Lower leg skin (tissue), 3 donors: Measurements from ENCODE around the gene APBA1.

Experiments
- POLR2A ChIP-seq, 2 donors: fragments of 450-650 bp; IDR thresholded peaks; one replicate each; pipeline ENCODE4 v1.6.1; 2016 to 2017; ENCODE audit warnings: antibody characterized with exemption in 2 of 2, mild to moderate bottlenecking in 1 of 2, moderate library complexity in 1 of 2
- TF ChIP-seq, protein P1 (sequence below), 3 donors: fragments of 450-650 bp; IDR thresholded peaks; one replicate each; pipeline ENCODE4 v1.5.1; 2016; ENCODE audit warnings: antibody characterized with exemption in 3 of 3, mild to moderate bottlenecking in 3 of 3, moderate library complexity in 2 of 3

DNA sequence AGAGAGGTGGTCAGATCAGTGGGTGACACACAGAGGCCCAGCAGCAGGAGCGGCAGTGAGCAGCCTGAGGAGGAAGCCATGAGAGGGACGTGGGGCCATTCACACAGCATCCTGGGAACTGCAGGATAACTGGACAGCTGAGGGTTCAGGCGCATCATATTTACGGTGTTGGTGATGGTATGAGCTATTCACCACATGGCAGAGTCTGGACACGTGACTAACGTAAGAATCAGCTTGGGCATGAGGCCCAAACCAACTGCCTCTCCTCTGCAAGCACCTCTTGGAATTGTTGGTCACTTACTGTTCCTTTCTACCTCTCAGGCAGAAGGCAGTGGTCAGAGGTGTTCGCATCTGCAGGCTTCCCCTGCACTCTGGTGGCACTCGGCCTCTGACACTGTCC is 206.0 kb downstream of the APBA1 start:
- TF ChIP-seq, protein P1, sequence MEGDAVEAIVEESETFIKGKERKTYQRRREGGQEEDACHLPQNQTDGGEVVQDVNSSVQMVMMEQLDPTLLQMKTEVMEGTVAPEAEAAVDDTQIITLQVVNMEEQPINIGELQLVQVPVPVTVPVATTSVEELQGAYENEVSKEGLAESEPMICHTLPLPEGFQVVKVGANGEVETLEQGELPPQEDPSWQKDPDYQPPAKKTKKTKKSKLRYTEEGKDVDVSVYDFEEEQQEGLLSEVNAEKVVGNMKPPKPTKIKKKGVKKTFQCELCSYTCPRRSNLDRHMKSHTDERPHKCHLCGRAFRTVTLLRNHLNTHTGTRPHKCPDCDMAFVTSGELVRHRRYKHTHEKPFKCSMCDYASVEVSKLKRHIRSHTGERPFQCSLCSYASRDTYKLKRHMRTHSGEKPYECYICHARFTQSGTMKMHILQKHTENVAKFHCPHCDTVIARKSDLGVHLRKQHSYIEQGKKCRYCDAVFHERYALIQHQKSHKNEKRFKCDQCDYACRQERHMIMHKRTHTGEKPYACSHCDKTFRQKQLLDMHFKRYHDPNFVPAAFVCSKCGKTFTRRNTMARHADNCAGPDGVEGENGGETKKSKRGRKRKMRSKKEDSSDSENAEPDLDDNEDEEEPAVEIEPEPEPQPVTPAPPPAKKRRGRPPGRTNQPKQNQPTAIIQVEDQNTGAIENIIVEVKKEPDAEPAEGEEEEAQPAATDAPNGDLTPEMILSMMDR (IDR thresholded peaks at IDR 0.05): no peak
- TF ChIP-seq POLR2A (IDR thresholded peaks at IDR 0.05): no peak
